Central memory CD8-positive, alpha-beta T cell (primary cell): Measurements from ENCODE around the gene PLAAT1.

Experiments
- ATAC-seq: fragments of 150-1000 bp; cut with Tn5 transposase; replicated peaks from 2 replicates; pipeline ENCODE4 v1.10.0; 2022; ENCODE audit warnings: mild to moderate bottlenecking, moderate FRiP score, moderate number of reproducible peaks; ENCODE audit not compliant: poor library complexity, severe bottlenecking; ENCODE audit errors: extremely low read depth
- DNase-seq, 2 donors: peaks; one replicate each; pipeline ENCODE4 v3.0.0; 2021; ENCODE audit warnings: low spot score in 2 of 2
- H3K27ac Mint-ChIP-seq: one replicate; pipeline ENCODE4 v1.8.0; 2022; ENCODE audit warnings: low read depth, mild to moderate bottlenecking, moderate library complexity, mixed read lengths
- H3K27me3 Mint-ChIP-seq: one replicate; pipeline ENCODE4 v1.8.0; 2022; ENCODE audit warnings: mixed read lengths
- H3K36me3 Mint-ChIP-seq: one replicate; pipeline ENCODE4 v1.8.0; 2022; ENCODE audit warnings: mild to moderate bottlenecking, moderate library complexity, mixed read lengths; ENCODE audit not compliant: insufficient read depth
- H3K4me1 Mint-ChIP-seq: one replicate; pipeline ENCODE4 v1.8.0; 2022; ENCODE audit warnings: mixed read lengths
- H3K4me3 Mint-ChIP-seq: one replicate; pipeline ENCODE4 v1.8.0; 2022; ENCODE audit warnings: mild to moderate bottlenecking, moderate library complexity, mixed read lengths
- H3K9me3 Mint-ChIP-seq: one replicate; pipeline ENCODE4 v1.8.0; 2022; ENCODE audit warnings: mixed read lengths

The PLAAT1 gene

DNA sequence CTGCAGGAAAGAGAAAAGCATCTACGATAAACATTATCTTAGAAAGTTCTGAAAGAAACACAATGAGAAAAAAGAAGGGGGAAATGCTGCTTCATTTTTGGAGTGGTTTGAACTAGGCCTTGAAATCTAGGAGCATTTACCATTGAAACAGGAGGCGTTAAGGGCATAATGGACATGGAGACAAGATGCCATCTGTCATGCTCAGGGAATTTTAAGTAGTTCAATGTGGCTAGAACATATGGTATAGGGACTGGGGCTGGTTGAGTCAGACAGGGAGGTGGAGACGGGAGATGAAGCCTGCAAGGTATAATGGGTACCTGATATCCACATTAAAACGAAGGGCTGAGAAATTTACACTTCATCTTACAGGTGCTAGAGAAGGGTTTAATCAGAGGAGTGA, 10.4 kb upstream of the PLAAT1 start:
- peaks cover 18% of the 10 kb centered on the region for H3K27me3 Mint-ChIP-seq
- H3K9me3 Mint-ChIP-seq: peaks cover 5% of the 10 kb centered on the region
- H3K4me3 Mint-ChIP-seq: no peak overlapping the region
- DNase-seq (no peak), ATAC-seq (no peak)
- H3K27ac Mint-ChIP-seq: no peak overlapping the region
- H3K4me1 Mint-ChIP-seq: no peaks in the 10 kb centered on the region
- H3K36me3 Mint-ChIP-seq: no peaks in the 10 kb centered on the region

DNA sequence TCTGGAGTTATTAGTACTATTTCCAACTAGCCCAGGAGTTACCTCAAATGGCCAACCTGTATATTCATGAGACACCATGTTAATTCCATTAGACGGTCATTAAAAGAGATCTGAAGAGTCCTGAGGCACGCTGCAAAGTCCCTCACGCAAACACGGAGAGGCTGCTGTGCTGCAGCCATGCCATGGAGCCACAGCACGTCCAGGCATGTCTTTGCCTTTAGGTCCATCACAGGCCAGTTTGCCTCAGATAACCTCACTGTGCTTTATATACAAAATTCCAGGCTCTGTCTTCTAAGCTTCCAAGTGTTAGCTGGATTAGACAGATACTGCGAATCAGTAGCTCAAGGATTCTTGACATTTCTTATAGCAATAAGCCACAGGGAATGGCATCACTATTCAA, 9.8 kb upstream of the PLAAT1 start:
- H3K9me3 Mint-ChIP-seq: peaks cover 5% of the 10 kb centered on the region
- DNase-seq: no peak
- H3K36me3 Mint-ChIP-seq: no peaks in the 10 kb centered on the region
- H3K4me1 Mint-ChIP-seq: no peaks in the 10 kb centered on the region
- no peak overlapping the region for H3K4me3 Mint-ChIP-seq
- H3K27ac Mint-ChIP-seq: no peak overlapping the region
- H3K27me3 Mint-ChIP-seq: peaks cover 12% of the 10 kb centered on the region
- ATAC-seq: no peak

DNA sequence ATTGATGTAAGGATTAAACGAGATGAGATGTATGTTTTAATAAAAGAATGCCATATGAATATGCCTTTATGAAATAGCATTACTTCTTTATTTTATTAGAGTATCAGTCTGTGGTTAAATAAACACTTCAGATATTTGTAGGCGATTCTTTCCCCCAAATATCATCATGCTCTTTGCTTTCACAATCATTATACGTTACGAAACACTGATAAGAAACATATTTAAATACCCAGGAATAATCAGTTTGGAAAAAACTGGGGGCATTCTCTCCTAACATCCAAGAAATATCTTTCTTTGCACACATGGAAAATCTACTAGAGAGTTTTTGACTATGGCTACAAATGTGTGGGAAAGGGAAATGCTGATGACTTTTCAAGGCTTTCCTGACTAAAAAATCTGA, 4.4 kb upstream of the PLAAT1 start:
- Mint-ChIP-seq H3K27me3 (peaks cover 10% of the 10 kb centered on the region), H3K27ac (no peak overlapping the region), H3K4me1 (no peaks in the 10 kb centered on the region), H3K9me3 (peaks cover 5% of the 10 kb centered on the region), H3K36me3 (no peaks in the 10 kb centered on the region), H3K4me3 (no peak overlapping the region)
- no peak for ATAC-seq
- DNase-seq: no peak

DNA sequence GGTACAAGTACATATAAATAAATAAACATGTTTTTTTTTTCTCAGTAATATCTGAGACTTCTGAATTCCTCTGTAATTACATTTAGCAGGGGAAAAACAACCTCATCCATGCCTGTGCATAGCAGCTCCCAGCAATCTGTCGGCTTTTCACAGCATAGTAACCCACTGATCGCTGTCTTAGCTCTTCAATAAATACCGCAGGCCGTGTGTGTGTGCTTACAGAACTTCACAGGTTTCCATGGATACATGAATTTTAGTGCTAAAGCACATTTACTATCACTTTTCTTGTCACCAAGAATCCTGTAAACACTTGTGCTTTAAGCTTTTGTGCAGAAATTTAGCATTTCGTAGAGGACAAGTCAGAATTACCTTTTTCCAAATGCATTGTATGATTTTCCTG, 4.0 kb upstream of the PLAAT1 start:
- DNase-seq (no peak), ATAC-seq (no peak)
- H3K4me3 Mint-ChIP-seq: no peak overlapping the region
- peaks cover 14% of the 10 kb centered on the region for H3K27me3 Mint-ChIP-seq
- H3K27ac Mint-ChIP-seq: no peak overlapping the region
- H3K4me1 Mint-ChIP-seq: no peaks in the 10 kb centered on the region
- H3K36me3 Mint-ChIP-seq: no peaks in the 10 kb centered on the region
- peaks cover 5% of the 10 kb centered on the region for H3K9me3 Mint-ChIP-seq

DNA sequence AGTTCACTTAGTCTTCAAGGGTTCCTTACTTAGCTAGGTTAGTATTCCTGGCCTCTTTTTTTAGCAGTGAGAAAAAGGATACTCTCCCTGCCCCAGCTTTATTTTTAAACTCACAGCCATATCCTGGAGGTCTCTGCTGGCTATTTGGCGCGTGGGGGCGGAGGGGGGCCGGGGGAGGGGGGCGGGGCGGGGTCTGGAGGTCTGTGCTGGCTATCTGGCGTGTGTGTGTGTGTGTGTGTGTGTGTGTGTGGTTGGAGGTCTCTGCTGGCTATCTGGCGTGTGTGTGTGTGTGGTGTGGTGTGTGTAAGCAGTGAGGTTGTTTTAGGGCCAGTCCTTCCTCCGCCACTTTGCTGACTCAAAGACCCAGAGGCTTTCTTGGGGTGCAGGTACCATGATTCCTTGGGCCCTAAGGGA, 579 bp upstream of the PLAAT1 start:
- no peak overlapping the region for H3K27ac Mint-ChIP-seq
- peaks cover 6% of the 10 kb centered on the region for H3K9me3 Mint-ChIP-seq
- no peaks in the 10 kb centered on the region for H3K36me3 Mint-ChIP-seq
- no peak for DNase-seq
- H3K4me3 Mint-ChIP-seq: no peak overlapping the region
- peaks cover 24% of the 10 kb centered on the region for H3K27me3 Mint-ChIP-seq
- no peak for ATAC-seq
- no peaks in the 10 kb centered on the region for H3K4me1 Mint-ChIP-seq

DNA sequence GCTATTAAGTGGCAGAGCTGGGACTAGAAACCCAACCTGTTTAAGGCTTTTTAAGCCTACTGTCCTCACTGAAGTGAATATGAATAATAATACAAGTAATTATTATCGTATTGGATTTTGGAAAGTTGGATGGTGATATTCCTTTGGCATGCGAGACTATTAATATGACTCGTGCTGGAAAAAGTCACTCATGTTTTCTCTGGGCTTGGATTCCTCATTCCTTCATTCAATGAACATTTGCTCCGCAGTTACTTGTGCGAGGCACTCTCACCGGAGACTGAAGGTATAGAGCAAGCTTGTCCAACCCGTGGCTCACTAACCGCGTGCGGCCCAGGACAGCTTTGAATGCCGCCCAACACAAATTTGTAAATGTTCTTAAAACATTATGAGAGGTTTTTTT, 694 bp downstream of the PLAAT1 start:
- H3K36me3 Mint-ChIP-seq: no peaks in the 10 kb centered on the region
- DNase-seq (no peak), ATAC-seq (no peak)
- no peak overlapping the region for H3K27ac Mint-ChIP-seq
- no peaks in the 10 kb centered on the region for H3K4me1 Mint-ChIP-seq
- H3K27me3 Mint-ChIP-seq: peaks cover 24% of the 10 kb centered on the region
- H3K9me3 Mint-ChIP-seq: peaks cover 6% of the 10 kb centered on the region
- H3K4me3 Mint-ChIP-seq: no peak overlapping the region

DNA sequence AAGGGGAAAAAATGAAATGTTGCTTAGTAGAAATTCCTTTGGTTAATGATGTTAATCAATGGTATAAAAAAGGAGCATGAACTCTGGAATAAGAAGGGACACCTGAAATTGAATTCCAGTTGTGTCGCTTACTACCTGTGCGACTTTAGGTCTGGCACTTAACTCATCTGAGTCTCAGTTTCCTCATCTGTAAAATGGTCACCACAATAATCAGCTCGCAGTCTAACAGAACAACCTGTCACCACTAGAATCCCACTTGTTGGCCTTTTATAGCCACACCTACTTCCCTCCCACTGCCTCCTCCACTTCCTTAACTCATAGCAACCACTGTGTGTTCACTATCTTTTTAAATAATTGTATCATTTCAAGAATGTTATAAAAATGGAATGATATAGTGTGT, 2.5 kb downstream of the PLAAT1 start:
- DNase-seq (no peak), ATAC-seq (no peak)
- Mint-ChIP-seq H3K4me1 (no peaks in the 10 kb centered on the region), H3K36me3 (no peaks in the 10 kb centered on the region), H3K4me3 (no peak overlapping the region), H3K27me3 (peaks cover 24% of the 10 kb centered on the region), H3K27ac (no peak overlapping the region), H3K9me3 (peaks cover 6% of the 10 kb centered on the region)

DNA sequence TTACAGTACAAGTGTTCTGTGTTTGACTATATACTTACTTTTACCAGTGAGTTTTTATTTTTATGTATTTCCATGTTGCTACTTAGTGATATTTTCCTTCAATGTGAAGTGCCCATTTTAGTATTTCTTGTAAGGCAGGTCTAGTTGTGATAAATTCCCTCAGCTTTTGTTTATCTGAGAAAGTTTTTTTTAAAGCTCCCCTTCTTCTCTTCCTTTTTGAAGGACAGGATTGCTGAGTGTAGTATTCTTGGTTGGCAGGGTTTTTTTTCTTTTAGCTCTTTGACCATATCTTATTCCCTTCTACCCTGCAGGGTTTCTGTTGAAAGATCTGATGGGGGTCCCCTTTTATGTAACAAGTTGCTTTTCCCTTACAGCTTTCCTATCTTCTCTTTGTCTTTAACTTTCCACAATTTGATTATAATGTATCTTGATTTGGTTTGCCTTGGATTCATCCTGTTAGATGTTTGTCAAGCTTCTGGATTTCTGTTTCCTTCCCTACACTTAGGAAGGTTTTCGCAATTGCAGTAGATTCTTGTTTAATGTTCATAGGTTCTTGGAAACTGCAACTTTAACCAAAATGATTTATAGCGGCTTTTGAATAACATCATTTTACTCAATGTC, 7.9 kb downstream of the PLAAT1 start:
- no peak for ATAC-seq
- H3K4me3 Mint-ChIP-seq: no peak overlapping the region
- no peaks in the 10 kb centered on the region for H3K4me1 Mint-ChIP-seq

DNA sequence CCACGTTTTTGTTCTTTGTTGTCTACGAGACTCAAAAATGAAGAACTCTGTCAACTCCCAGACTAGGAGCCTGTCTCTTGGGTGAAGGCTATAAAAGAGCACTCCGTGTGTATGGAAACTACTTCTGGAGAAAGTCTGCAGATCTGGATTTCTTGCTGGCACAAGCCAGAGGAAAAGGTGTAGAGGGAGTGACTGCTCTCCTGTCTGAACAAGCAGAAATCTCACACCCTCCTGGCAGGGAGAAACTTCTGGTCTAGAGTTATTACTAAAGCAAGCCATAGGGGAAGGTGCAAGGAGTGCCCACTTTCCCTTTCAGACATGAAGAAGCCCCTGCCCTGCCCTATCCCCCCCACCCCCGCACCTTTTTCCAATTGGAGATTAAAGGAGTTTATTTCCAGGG, 9.5 kb downstream of the PLAAT1 start:
- Mint-ChIP-seq H3K27me3 (peaks cover 4% of the 10 kb centered on the region), H3K9me3 (peaks cover 14% of the 10 kb centered on the region), H3K27ac (no peak overlapping the region), H3K36me3 (no peaks in the 10 kb centered on the region), H3K4me1 (no peaks in the 10 kb centered on the region), H3K4me3 (no peak overlapping the region)
- no peak for ATAC-seq
- DNase-seq: no peak

More for the DNA sequence above, 7.9 kb downstream of the PLAAT1 start:
- Mint-ChIP-seq H3K27me3 (no peaks in the 10 kb centered on the region), H3K27ac (no peak overlapping the region), H3K36me3 (no peaks in the 10 kb centered on the region), H3K9me3 (peaks cover 20% of the 10 kb centered on the region)
- no peak for DNase-seq

DNA sequence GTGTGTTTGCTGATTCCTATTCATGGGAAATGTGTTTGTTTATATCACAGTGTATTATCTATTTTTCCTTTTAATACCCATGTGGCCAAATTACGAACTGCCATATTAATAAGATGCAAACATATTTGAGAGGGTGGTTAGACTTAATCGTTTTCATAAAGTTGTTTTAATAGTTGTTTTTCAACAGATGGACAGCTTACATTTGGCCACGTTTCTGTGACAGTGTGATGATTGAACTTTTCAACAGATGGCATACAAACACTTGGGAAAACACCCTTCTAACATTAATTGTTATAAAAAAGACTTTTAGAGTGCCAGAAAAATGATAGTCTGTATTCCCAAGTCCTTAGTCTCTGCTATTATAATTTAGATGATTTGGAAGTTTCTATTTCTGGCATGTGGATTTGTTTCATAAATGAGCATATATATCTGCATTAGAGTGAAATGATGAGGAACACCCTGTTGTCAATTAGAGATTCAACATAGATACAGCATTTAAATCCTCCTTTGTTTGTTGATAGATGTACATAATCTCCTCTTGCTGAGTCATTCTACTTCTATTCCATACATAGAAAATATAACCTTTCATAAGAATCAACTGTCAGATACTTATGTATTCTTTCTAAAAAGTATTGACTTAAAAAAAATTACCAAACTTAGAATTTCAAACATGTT, 13.1 kb downstream of the PLAAT1 start:
- Mint-ChIP-seq H3K36me3 (no peaks in the 10 kb centered on the region), H3K4me3 (no peak overlapping the region), H3K27me3 (peaks cover 18% of the 10 kb centered on the region), H3K27ac (no peak overlapping the region), H3K4me1 (no peaks in the 10 kb centered on the region), H3K9me3 (peaks cover 10% of the 10 kb centered on the region)
- no peak for ATAC-seq
- DNase-seq: no peak

DNA sequence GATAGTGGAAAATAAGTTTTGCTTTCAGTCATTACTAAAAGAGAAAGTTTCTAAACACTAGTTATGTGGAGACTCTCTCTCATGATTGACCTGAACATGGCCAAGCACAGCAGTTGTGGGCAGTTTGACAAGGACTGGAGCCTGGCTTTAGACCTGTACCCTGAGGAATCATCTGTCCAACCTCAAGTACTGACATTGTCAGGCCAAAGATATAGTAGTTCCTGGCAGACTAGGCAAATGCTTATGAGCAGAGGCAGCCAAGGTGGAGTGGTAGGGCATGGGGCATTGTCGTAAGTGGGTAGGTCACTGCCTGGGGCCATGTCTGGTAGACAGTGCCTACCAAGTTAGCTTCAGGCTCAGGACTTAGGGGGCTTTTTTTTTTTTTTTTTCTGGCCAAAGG, 20.9 kb downstream of the PLAAT1 start:
- Mint-ChIP-seq H3K27ac (no peak overlapping the region), H3K4me1 (no peaks in the 10 kb centered on the region), H3K36me3 (peaks cover 2% of the 10 kb centered on the region), H3K4me3 (no peak overlapping the region), H3K9me3 (no peaks in the 10 kb centered on the region), H3K27me3 (peaks cover 11% of the 10 kb centered on the region)
- DNase-seq: no peak
- ATAC-seq: no peak

DNA sequence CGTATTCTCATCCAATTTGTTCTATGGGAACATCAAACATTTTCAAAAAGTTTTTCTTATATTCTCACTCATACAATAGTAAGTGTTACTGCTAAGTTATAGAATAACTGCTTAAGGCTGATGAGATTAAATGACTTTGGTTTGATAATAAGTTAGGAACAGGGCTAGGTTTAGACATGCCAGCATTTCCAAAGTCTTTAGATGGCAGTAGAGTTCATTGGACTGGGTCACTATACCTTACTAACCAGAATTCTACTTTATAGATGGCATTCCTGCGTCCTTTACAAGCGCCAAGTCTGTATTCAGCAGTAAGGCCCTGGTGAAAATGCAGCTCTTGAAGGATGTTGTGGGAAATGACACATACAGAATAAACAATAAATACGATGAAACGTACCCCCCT, 21.7 kb downstream of the PLAAT1 start:
- DNase-seq (no peak), ATAC-seq (no peak)
- peaks cover 6% of the 10 kb centered on the region for H3K27me3 Mint-ChIP-seq
- no peak overlapping the region for H3K27ac Mint-ChIP-seq
- H3K4me3 Mint-ChIP-seq: no peak overlapping the region
- H3K36me3 Mint-ChIP-seq: peaks cover 2% of the 10 kb centered on the region
- no peaks in the 10 kb centered on the region for H3K9me3 Mint-ChIP-seq
- no peaks in the 10 kb centered on the region for H3K4me1 Mint-ChIP-seq

DNA sequence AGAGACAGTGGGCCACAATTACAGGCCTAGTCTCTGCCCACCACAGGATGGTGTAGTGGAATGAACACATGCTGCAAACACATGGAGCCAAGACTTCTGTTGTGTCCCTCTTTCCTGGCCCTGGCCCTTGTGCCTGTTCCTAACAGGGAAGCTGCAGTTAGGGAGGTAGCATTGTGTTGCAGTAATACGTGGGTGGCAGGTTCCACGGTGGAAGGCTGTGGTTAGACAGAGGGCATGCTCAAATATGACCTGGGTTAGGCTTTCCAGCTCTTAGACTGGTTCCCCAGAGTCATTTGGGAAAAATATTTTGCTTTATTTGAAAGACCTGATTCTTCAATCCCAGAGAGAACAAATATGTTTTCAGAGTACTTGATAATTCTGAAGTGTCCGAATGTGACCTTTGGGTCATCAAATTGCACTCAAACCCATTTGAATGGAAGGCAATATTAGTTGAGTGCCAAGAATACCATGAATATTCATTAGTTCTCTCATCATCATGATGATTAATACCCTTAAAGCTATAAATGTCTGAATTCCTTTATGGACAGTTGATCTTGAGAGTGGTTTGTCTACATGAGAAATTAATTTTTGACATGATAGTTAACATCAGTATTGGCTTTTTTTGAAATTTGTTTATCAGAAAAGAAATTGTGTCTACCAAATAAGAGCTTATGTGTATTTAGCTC, 28.5 kb downstream of the PLAAT1 start:
- Mint-ChIP-seq H3K4me3 (no peak overlapping the region), H3K36me3 (peaks cover 2% of the 10 kb centered on the region), H3K27me3 (no peaks in the 10 kb centered on the region), H3K9me3 (no peaks in the 10 kb centered on the region), H3K27ac (no peak overlapping the region), H3K4me1 (no peaks in the 10 kb centered on the region)
- no peak for DNase-seq
- no peak for ATAC-seq
